ELF-1 (cell line): ENCODE results near the gene CCT4.
A peak's percentile ranks its signal among the peaks of the same experiment; 100 is the strongest.
"Not testable (repeated sequence)": the region's sequence is repeated elsewhere in the genome, so short reads cannot be mapped to it uniquely, and the experiment has no call there.

Experiments used
- DNase-seq: peaks from one replicate; pipeline ENCODE4 v3.0.0-alpha.2; 2016; ENCODE audit warnings: low read depth, low spot score

CCT4 gene

DNA sequence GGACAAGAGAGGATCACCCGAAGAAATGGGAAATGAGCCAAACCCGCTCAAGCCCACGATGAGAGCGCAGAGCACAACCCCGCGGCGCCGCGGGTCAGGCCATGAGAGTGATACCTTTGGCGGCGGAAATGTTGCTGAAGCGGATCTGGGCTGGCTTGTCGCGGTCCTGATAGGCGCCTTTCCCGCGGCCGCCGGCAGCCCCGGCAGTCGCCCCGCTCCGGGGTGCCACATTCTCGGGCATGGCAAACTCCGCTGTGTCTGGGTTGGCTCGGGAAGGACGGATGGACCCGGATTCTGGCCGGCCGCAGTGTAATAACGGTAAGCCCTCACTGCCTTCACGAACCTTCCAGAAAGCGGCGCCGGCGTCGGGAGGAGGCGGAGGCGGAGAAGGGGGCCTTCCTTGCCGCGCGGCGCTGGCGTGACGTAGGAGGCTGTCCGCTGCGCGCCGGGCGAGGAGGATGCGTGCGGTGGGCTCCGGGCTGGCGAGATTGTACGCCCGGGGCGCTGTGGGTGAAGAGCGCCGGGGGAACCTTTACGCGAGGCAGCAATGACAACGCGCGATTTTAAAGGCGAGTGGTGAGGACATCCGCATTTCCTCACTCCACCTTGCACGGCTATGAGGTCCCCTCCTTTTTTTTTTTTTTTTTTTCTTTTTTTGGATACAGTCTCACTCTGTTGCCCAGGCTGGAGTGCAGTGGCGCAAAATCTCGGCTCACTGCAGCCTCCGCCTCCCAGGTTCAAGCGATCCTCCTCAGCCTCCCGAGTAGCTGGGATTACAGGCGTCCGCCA, at the start of gene CCT4:
Gene CCT4 (minus strand): TSS at position 390 of the 789 bp plus-strand sequence. CDS start 149 bp downstream, at position 241.
- peak; percentile 96 for DNase-seq

DNA sequence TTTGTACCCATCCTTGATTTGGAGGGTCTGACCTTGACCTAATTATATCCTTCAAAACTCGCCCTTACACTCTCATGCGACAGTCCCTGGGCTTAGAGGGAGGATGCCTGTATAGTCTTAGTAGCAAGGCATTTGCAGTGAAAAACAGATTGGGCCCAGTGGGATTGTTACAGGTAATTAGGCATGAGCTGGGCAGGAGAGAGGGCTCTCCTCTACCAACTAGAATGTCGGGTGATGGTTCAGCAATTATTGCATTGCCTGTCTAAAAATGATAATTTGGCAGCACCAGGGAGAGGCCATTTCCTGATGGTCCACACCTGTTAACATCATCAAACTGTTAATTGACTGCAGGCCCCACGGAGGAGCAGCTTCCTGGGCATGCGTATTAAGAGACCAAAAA, 49.4 kb upstream of the CCT4 start:
- no peak for DNase-seq

GRCh38 chr2:61937098-61937497, 48.6 kb upstream of the CCT4 start:
- DNase-seq: no peak

DNA sequence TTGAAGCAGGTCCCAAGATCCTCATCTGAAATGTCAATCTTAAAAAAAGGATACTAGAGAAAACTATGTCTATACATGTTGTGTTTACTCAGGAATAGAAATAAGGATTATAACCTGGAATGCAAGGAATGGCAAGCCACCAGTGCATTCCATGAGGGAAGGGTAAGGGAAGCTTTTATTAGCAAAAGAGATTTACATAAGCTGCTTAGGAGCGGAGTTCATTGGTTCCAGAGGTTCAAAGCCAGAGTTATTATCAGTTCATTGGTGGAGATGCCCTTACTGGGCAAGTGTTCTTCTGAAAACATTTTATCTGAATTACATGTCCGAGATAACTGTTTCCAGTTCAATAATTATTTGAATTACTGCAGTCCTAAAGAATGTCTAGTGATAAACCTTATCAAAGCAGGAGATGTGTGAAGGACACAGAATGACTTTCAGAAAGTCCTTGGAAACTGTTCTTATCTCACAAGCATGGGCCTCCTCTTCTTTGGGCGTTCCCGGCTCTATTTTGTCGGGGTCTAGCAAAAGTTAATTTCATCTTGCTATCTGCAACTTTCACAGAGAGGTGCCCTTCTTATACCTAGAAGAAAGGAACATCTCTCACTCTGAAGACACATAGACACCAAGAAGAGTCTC, 40.5 kb upstream of the CCT4 start:
- no peak for DNase-seq

DNA sequence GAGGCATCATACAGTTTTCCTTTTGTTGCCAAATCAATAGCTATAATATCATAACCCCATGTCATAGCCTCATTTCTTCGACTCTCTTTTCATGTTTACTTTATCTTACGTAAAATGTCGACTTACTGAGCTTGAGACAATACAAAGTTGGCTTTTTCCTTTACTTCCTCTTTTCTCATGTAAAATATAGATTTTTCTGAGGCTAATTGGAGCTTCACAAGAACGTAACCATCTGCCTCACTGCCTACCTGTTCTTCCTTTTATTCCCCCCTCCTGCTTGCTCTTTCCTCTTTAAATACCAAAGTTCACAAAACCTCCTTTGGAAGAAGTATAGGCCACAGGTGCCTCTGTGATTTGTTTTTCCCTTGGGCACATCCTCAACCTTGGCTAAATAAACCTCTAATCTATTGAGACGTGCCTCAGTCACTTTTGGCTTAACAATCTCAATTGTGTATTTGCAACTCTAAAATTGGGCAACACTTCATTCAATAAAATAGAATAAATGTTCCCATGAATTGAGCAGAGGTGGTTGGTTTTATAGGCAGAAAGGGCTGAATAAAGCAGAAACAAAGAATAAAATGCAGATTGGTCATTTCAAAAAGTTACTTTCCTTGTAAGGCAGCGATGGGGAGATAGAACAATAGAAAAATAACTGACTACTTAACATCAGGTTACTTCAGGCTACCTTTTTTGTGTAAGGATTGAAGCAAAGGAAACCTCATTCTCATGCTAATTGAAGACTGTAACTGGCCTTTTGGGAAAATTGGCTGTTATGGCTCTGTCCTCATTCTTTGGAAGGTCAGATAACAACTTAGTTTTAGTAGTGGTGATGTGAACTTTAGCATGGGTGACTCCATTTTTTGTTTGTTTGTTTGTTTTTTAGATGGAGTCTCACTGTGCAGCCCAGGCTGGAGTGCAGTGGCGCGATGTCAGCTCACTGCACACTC, 38.3 kb upstream of the CCT4 start:
- DNase-seq: no peak

GRCh38 chr2:61924895-61925663, 36.6 kb upstream of the CCT4 start:
- DNase-seq: no peak

DNA sequence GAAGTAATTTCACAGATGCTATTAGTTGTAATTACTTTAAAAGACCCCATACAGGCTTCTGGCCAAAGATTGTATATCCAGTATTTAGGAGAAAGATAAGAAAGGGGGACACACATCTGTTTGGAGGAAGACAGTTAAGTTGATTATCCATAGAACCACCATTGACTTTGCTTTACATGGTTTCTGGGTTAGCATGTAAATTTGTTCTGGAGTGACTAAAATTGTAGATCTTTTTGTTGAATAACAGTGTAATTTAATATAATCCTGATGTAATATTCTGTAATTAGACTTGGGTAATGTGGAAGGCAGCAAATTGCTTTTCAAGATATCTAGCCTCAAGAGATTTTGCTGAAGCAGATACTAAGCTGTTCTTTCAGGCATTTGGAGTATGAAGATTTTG, 34.3 kb upstream of the CCT4 start:
- DNase-seq: no peak

DNA sequence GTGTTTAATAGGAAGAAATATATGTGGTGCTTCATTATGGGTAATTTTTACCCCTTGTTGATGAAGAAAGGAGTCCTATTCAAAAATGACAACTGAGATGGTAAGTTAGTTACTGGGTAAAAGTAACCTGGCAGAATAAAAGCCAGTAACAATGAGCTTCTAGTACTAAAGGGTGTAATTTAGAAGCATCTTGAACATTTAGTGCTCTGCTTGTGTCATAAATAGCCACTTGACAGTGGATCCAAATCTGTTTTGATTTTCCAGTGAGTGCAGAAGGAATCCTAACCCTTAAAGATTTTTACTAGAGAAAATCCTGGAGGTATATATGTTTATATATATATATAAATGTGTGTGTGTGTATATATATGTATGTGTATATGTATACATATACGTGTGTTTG, 32.1 kb upstream of the CCT4 start:
- no peak for DNase-seq

- not testable (repeated sequence) for DNase-seq
These were observed 26.3 kb upstream of the CCT4 start for GRCh38 chr2:61914794-61915193.

DNA sequence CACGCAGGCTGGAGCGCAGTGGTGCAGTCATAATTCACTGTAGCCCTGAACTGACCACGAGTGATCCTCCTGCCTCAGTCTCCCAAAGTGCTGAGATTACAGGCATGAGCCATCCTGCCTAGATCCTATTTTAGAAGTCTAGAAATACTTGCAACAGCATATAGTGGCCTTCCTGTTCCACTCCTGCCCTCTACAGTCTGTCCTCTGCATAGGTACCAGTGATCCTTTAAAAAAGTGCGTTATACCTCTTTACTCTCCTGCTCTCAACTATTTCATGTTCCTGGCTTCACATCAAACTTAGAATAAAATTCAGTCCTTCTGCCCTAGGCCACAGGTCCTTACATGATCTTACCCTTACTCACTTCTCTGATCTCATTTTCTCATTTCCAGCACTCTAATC, 23.1 kb upstream of the CCT4 start:
- DNase-seq: no peak

DNA sequence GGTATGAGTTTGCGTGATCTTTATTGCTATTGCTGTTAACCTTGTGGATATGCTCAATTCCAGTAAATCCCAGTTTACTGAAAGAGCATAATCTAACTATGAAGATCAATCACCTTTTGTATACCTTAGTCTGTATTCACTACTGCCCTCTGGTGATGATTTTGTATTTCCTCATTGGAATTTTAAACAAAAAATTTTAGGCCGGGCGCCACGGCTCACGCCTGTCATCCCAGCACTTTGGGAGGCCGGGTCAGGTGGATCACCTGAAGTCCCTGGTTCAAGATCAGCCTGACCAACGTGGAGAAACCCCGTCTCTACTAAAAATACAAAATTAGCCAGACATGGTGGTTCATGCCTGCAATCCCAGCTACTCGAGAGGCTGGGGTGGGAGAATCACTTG, 22.1 kb upstream of the CCT4 start:
- no peak for DNase-seq

DNA sequence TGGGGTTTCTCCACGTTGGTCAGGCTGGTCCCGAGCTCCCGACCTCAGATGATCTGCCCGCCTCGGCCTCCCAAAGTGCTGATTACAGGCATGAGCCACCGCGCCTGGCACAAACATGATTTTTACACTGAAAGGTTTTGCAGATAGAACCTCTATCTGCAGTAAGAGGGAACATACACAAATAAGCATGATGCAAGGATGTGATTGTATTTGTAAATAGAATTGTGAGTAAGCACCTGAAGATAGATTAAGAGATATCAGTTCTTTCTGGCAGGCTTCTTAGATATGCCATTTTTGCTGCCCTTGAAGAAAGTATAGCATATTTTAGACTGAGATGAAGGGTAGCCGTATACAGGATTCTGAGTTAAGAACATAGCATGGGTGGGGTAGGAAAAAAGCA, 20.7 kb upstream of the CCT4 start:
- no peak for DNase-seq

DNA sequence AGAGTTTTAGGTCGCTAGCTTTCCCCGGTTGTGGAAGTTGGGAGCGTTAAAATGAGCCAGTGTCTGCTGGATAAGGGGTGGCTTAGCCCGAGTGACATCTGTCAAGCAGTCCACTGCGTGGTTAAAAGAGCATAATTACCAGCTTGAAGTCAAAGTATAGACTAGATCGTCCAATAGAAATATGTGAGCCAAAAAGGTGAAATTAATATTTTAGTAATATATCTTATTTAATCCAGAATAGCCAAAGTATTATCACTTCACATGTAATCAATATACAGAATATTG, 17.7 kb upstream of the CCT4 start:
- DNase-seq: no peak

- DNase-seq: peak; percentile 73
These were observed 17.1 kb upstream of the CCT4 start, which contains the start of gene COMMD1 for GRCh38 chr2:61905372-61906185. COMMD1 (plus strand) TSS chr2:61905674; CDS start chr2:61905679, 5 bp downstream.

GRCh38 chr2:61900281-61900680, 11.8 kb upstream of the CCT4 start:
- DNase-seq: no peak

DNA sequence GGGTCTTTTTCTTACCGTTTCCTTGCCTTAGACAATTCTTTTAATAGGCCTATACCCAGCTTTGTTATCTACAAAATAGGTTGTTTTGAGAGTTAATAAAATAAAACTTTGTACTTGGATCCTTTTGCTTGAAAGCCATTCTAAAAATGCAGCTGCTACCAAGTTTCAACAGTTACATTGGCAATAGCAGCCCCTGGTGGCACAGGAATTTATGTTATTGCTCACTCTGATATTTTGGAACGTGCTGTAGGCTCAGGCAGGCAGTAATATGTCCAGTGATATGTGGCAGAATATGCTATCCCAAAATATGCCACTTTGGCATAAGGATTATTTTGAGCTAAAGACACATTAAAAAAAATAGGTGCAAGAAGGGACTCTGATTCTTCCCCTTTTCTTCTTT, 10.4 kb upstream of the CCT4 start:
- no peak for DNase-seq

GRCh38 chr2:61887717-61888266, 664 bp downstream of the CCT4 start:
- peak; percentile 21 for DNase-seq

- DNase-seq: peak; percentile 9
These were observed 2.4 kb downstream of the CCT4 start for GRCh38 chr2:61885896-61886603.

DNA sequence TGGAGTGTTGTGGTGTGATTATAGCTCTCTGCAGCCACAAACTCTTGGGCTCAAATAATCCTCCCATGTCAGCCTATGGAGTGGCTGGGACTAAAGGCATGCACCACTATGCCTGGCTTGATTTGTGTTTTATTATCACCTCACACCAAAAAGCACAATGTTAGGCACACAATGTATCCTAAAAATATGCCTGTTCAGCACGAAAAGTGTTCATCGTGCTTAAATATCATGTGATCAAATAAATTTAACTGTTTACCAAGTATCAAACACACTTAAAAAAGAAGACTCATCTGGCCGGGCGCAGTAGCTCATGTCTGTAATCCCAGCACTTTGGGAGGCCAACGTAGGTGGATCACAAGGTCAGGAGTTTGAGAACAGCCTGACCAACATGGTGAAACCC, 5.6 kb downstream of the CCT4 start:
- DNase-seq: no peak

DNA sequence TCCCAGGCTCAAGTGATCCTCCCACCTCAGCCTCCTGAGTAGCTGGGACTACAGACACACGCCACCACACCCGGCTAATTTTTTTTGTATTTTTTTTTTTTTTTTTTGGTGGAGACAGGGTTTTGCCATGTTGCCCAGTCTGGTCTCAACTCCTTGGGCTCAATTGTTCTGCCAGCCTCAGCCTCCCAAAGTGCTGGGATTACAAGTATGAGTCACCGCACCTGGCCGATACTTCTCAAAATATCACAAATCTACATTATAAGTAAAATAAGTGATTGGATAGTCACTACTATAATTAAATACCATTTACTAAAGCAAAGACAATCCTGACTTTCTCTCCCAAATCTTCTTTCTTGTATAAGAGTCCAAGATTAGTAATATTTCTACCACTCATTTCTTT, 9.1 kb downstream of the CCT4 start:
- DNase-seq: not testable (repeated sequence)
